Measurements from ENCODE around the gene GRB7.
"Not testable (repeated sequence)": the region's sequence is repeated elsewhere in the genome, so short reads cannot be mapped to it uniquely, and the experiment has no call there.

The GRB7 gene

GRCh38 chr17:39753514-39754160 is 15.9 kb downstream of the GRB7 start:
- DNase-seq: no peak

GRCh38 chr17:39754161-39754957 is 16.6 kb downstream of the GRB7 start:
- peak; percentile 75 for DNase-seq

GRCh38 chr17:39754958-39755553 is 17.3 kb downstream of the GRB7 start:
- no peak for DNase-seq

- no peak for DNase-seq
Measured at GRCh38 chr17:39755554-39756379, 18.0 kb downstream of the GRB7 start.

GRCh38 chr17:39756380-39757079 is 18.8 kb downstream of the GRB7 start:
- DNase-seq: no peak

- DNase-seq: no peak
Measured at GRCh38 chr17:39757176-39757662, 19.5 kb downstream of the GRB7 start.

- no peak for DNase-seq
Measured at GRCh38 chr17:39757931-39758873, 20.5 kb downstream of the GRB7 start.

- DNase-seq: no peak
Measured at GRCh38 chr17:39759204-39759603, 21.5 kb downstream of the GRB7 start.

GRCh38 chr17:39761861-39762496 is 24.2 kb downstream of the GRB7 start:
- no peak for DNase-seq

- no peak for DNase-seq
Measured at GRCh38 chr17:39763051-39763820, 25.5 kb downstream of the GRB7 start.

- not testable (repeated sequence) for DNase-seq
Measured at GRCh38 chr17:39764171-39764570, 26.4 kb downstream of the GRB7 start.

GRCh38 chr17:39765175-39765574 is 27.4 kb downstream of the GRB7 start:
- DNase-seq: no peak

- DNase-seq: no peak
Measured at GRCh38 chr17:39765766-39766165, 28.0 kb downstream of the GRB7 start.

- DNase-seq: no peak
Measured at GRCh38 chr17:39767147-39767546, 29.4 kb downstream of the GRB7 start.

GRCh38 chr17:39769974-39770587 is 32.3 kb downstream of the GRB7 start:
- DNase-seq: no peak

- no peak for DNase-seq
Measured at GRCh38 chr17:39772415-39772814, 34.7 kb downstream of the GRB7 start.

GRCh38 chr17:39772987-39773934 is 35.5 kb downstream of the GRB7 start:
- no peak for DNase-seq

- DNase-seq: no peak
Measured at GRCh38 chr17:39774047-39774446, 36.3 kb downstream of the GRB7 start.

All from SIG-M5 (cell line).